ENCODE results near the gene TMEM179.

DNA sequence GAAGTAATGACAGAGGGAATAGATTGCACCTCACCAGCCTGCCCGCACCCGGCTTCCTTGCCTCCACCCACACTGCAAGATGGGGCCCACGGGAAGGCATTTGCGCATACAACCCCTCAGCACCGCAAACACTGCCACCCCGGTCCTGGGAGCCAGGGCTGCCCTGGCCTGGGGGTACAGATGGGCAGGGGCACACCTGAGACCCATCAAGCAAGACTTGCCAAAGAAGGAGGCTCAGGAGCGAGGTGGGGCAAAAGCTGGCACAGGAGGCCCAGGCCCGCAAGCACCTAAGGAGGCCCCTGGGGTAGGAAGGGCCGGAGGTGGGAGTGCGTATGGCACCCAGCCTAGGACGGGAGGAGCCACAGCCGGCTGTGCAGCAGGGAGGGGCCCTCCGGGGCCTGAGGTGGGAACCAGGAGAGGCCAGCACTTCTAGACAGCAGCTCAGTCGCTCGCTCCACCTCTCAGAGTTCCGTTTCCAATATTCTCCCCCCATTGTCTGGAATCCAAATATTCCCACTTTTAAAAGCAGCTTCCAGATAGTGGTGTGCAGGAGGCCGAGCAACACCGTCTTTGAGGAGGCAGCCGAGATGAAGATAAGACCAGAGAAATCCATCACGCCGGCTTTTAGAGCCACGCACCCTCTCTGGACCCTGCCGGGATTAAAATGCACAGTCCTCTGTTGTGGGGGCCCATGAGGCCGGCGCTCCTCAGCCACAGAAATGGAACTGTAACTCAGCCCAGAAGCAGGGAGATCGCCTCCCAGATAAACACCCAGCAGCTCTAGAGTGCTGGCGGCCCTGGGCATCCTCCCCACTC is 37.2 kb downstream of the TMEM179 start:
- TF ChIP-seq, protein P1, sequence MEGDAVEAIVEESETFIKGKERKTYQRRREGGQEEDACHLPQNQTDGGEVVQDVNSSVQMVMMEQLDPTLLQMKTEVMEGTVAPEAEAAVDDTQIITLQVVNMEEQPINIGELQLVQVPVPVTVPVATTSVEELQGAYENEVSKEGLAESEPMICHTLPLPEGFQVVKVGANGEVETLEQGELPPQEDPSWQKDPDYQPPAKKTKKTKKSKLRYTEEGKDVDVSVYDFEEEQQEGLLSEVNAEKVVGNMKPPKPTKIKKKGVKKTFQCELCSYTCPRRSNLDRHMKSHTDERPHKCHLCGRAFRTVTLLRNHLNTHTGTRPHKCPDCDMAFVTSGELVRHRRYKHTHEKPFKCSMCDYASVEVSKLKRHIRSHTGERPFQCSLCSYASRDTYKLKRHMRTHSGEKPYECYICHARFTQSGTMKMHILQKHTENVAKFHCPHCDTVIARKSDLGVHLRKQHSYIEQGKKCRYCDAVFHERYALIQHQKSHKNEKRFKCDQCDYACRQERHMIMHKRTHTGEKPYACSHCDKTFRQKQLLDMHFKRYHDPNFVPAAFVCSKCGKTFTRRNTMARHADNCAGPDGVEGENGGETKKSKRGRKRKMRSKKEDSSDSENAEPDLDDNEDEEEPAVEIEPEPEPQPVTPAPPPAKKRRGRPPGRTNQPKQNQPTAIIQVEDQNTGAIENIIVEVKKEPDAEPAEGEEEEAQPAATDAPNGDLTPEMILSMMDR (IDR thresholded peaks at IDR 0.05): no peak
- no peak for TF ChIP-seq POLR2A (IDR thresholded peaks at IDR 0.05)
